Activated B cell treated with CpG ODN at 0.5 μM for 24 hours (primary cell): Measurements from ENCODE around the gene MZB1. TPM values are rescaled to one million over a fixed set of nuclear protein-coding genes. Genes with fewer than 3 reads are reported as not detected.

Experiments
- ATAC-seq: fragments of 200-7000 bp; cut with Tn5 transposase; one replicate; pipeline ENCODE4 v1.10.0; 2021; ENCODE audit warnings: low read depth, mild to moderate bottlenecking, moderate library complexity
- CTCF ChIA-PET: fragments of 350-600 bp; sonication (Branson Sonifier 250); formaldehyde crosslinking; loops from one replicate; lab custom pipeline; 2021; ENCODE audit warnings: antibody characterized with exemption; lab: Charles Lee
- POLR2A ChIA-PET: fragments of 350-600 bp; sonication (Branson Sonifier 250); formaldehyde crosslinking; loops from one replicate; lab custom pipeline; 2021; ENCODE audit warnings: antibody characterized with exemption; lab: Charles Lee
- DNase-seq: peaks from one replicate; pipeline ENCODE4 v3.0.0; 2022
- H3K27ac Mint-ChIP-seq: one replicate; pipeline ENCODE4 v1.8.0; 2020; ENCODE audit warnings: mixed read lengths
- H3K27me3 Mint-ChIP-seq: one replicate; pipeline ENCODE4 v1.8.0; 2021; ENCODE audit warnings: mixed read lengths
- H3K36me3 Mint-ChIP-seq: one replicate; pipeline ENCODE4 v1.8.0; 2021; ENCODE audit warnings: low read depth, mixed read lengths
- H3K4me1 Mint-ChIP-seq: one replicate; pipeline ENCODE4 v1.8.0; 2021; ENCODE audit warnings: mixed read lengths
- H3K4me3 Mint-ChIP-seq: one replicate; pipeline ENCODE4 v1.8.0; 2020; ENCODE audit warnings: mild to moderate bottlenecking, mixed read lengths
- H3K9me3 Mint-ChIP-seq: one replicate; pipeline ENCODE4 v1.8.0; 2020; ENCODE audit warnings: mixed read lengths
- CTCF ChIP-seq: fragments of 200-600 bp; IDR thresholded peaks from one replicate; pipeline ENCODE4 v1.8.0; 2022; ENCODE audit warnings: antibody characterized with exemption, mild to moderate bottlenecking
- intact Hi-C: fragments of 100-400 bp; cut with micrococcal nuclease; formaldehyde crosslinking; loops from one replicate; pipeline ENCODE4 v1.15.1; 2024
- total RNA-seq: library from RNA; stranded (reverse); gene quantifications from 2 replicates; pipeline ENCODE4 v1.2.3, GENCODE V29; 2022

The MZB1 gene
- total RNA-seq, 1 donor from 2014 or later: 47.1 TPM

- intact Hi-C loops: loop anchor here (10.0 kb wide), 1 partner anchor 571 kb away; no protein-coding TSS in a partner anchor
- TF ChIP-seq CTCF: no peak
- ChIA-PET CTCF (interaction anchor here (1.1 kb wide), 3 partner anchors 27 to 145 kb away, joined by 3 to 4 read pairs (median 3); partner anchors contain the start of gene PAIP2), POLR2A (interaction anchor here (0.5 to 0.9 kb wide), 3 partner anchors 8 to 85 kb away, joined by 3 to 11 read pairs (median 5); partner anchors contain the start of genes PAIP2 and SPATA24)
- H3K4me1 Mint-ChIP-seq: peaks cover 13% of the 10 kb centered on the region
- ATAC-seq (no peak), DNase-seq (no peak)
- no peaks in the 10 kb centered on the region for H3K9me3 Mint-ChIP-seq
- H3K27me3 Mint-ChIP-seq: no peaks in the 10 kb centered on the region
- no peak overlapping the region for H3K27ac Mint-ChIP-seq
- H3K36me3 Mint-ChIP-seq: peaks cover 7% of the 10 kb centered on the region
- H3K4me3 Mint-ChIP-seq: no peak overlapping the region
Observed at GRCh38 chr5:139395844-139396640, 6.3 kb upstream of the MZB1 start.

GRCh38 chr5:139394654-139395566, 5.2 kb upstream of the MZB1 start, which contains the start of gene PROB1:
Gene PROB1 (minus strand): TSS chr5:139395104. CDS start chr5:139395081, 23 bp downstream.
- ChIA-PET CTCF (interaction anchor here (1.1 kb wide), 2 partner anchors 28 to 53 kb away, joined by 3 read pairs; partner anchors contain the start of gene PAIP2), POLR2A (interaction anchor here (0.8 to 2.8 kb wide), 4 partner anchors 9 to 819 kb away, joined by 3 to 12 read pairs (median 4); partner anchors contain the start of genes PAIP2 and SPATA24)
- intact Hi-C loops: loop anchor here (5.0 to 10.0 kb wide), 4 partner anchors 198 to 717 kb away; partner anchors contain the start of genes PURA and SIL1
- H3K4me3 Mint-ChIP-seq: peak within 1 kb of the TSS; percentile 94
- H3K9me3 Mint-ChIP-seq: no peaks in the 10 kb centered on the region
- DNase-seq: no peak
- H3K4me1 Mint-ChIP-seq: peaks cover 24% of the 10 kb centered on the region
- H3K27me3 Mint-ChIP-seq: no peaks in the 10 kb centered on the region
- ATAC-seq: no peak
- no peak within 1 kb of the TSS for H3K27ac Mint-ChIP-seq
- no peak for TF ChIP-seq CTCF
- peaks cover 7% of the 10 kb centered on the region for H3K36me3 Mint-ChIP-seq

- ATAC-seq (peak; percentile 15), DNase-seq (peak; percentile 77)
- Mint-ChIP-seq H3K27ac (no peak overlapping the region), H3K4me1 (peaks cover 28% of the 10 kb centered on the region), H3K27me3 (no peaks in the 10 kb centered on the region), H3K36me3 (peaks cover 9% of the 10 kb centered on the region), H3K9me3 (no peaks in the 10 kb centered on the region), H3K4me3 (peak overlapping the region; percentile 94)
- intact Hi-C loops: loop anchor here (5.0 to 10.0 kb wide), 4 partner anchors 197 to 718 kb away; partner anchors contain the start of genes PURA and SIL1
- ChIA-PET POLR2A (interaction anchor here (0.8 to 7.5 kb wide), 4 partner anchors 10 to 818 kb away, joined by 3 to 112 read pairs (median 8); partner anchors contain the start of genes PAIP2 and SPATA24), CTCF (interaction anchor here (1.5 kb wide), 1 partner anchor 20 kb away, joined by 3 read pairs; no protein-coding TSS in a partner anchor)
- no peak for TF ChIP-seq CTCF
Observed at GRCh38 chr5:139394123-139394653, 4.5 kb upstream of the MZB1 start.

- ATAC-seq: no peak
- CTCF ChIA-PET: interaction anchor here (1.5 to 3.4 kb wide), 3 partner anchors 16 to 52 kb away, joined by 3 to 17 read pairs (median 7); partner anchors contain the start of gene PAIP2
- Mint-ChIP-seq H3K27ac (peak overlapping the region; percentile 86), H3K27me3 (no peaks in the 10 kb centered on the region), H3K4me1 (peaks cover 32% of the 10 kb centered on the region), H3K9me3 (no peaks in the 10 kb centered on the region), H3K4me3 (peak overlapping the region; percentile 94), H3K36me3 (peaks cover 10% of the 10 kb centered on the region)
- intact Hi-C loops: loop anchor here (2.0 to 10.0 kb wide), 5 partner anchors 196 to 851 kb away; partner anchors contain the start of genes ETF1, PURA and SIL1
- no peak for TF ChIP-seq CTCF
- POLR2A ChIA-PET: interaction anchor here (1.0 to 7.5 kb wide), 7 partner anchors 9 to 121 kb away, joined by 3 to 112 read pairs (median 11); partner anchors contain the start of genes MATR3, PAIP2 and SPATA24
- DNase-seq: no peak
Observed at GRCh38 chr5:139393497-139394122, 3.9 kb upstream of the MZB1 start.
